Panc1 (cell line): ENCODE measurements around the gene PLCL1. TPM values are rescaled to one million over a fixed set of nuclear protein-coding genes. Genes with fewer than 3 reads are reported as not detected.

Source experiments
- ATAC-seq: fragments of 200-7000 bp; cut with Tn5 transposase; 2 replicates; pipeline ENCODE4 v1.9.1; 2020; ENCODE audit warnings: mild to moderate bottlenecking, moderate library complexity
- BruUV-seq: library from RNA; stranded (reverse); fragments of 400-500 nt; replicated peaks from 2 replicates; lab custom pipeline; 2021; lab: Mats Ljungman, UMichigan
- CTCF ChIA-PET: fragments of 300-600 bp; sonication (Branson Sonifier 250); formaldehyde crosslinking; loops from one replicate; lab custom pipeline; 2022; ENCODE audit warnings: antibody characterized with exemption; lab: Charles Lee
- POLR2A ChIA-PET: fragments of 300-600 bp; sonication (Branson Sonifier 250); formaldehyde crosslinking; loops from one replicate; lab custom pipeline; 2022; ENCODE audit warnings: antibody characterized with exemption; lab: Charles Lee
- DNase-seq: peaks from one replicate; pipeline ENCODE4 v3.0.0-alpha.2; 2010; ENCODE audit warnings: low read depth, low spot score
- H3K27ac ChIP-seq: 2 replicates; pipeline ENCODE4 v1.5.1; 2011; ENCODE audit warnings: mild to moderate bottlenecking, low read length, inconsistent platforms
- H3K27me3 ChIP-seq: fragments of 200-500 bp; sonication (Bioruptor generic); 2 replicates; pipeline ENCODE4 v1.6.0; 2014; ENCODE audit warnings: low read length, inconsistent platforms; ENCODE audit not compliant: control insufficient read depth, insufficient read depth
- H3K36me3 ChIP-seq: fragments of 200-500 bp; sonication (Bioruptor generic); 2 replicates; pipeline ENCODE4 v1.5.1; 2014; ENCODE audit warnings: inconsistent platforms, mild to moderate bottlenecking, low read length, moderate library complexity; ENCODE audit not compliant: control insufficient read depth, insufficient read depth
- H3K4me1 ChIP-seq: 2 replicates; pipeline ENCODE4 v1.5.1; 2011; ENCODE audit warnings: inconsistent platforms, mild to moderate bottlenecking, low read length, moderate library complexity; ENCODE audit not compliant: control insufficient read depth, insufficient read depth
- H3K4me3 ChIP-seq, 2 experiments: 2 replicates each; pipeline ENCODE4 v1.5.1; 2011 to 2012; ENCODE audit warnings: low read depth in 2 of 2, low read length in 2 of 2, mild to moderate bottlenecking in 2 of 2, inconsistent platforms in 1 of 2, moderate library complexity in 1 of 2
- H3K9me3 ChIP-seq: fragments of 200-500 bp; sonication (Bioruptor generic); 2 replicates; pipeline ENCODE4 v1.5.1; 2014; ENCODE audit warnings: low read depth, mild to moderate bottlenecking, inconsistent platforms, low read length, moderate library complexity; ENCODE audit not compliant: control insufficient read depth, insufficient read depth
- POLR2AphosphoS5 ChIP-seq: IDR thresholded peaks from 2 replicates; pipeline ENCODE4 v1.6.1; 2012; ENCODE audit warnings: mild to moderate bottlenecking, low read depth, low read length, moderate library complexity
- SIN3A ChIP-seq: IDR thresholded peaks from 2 replicates; pipeline ENCODE4 v1.6.1; 2012; ENCODE audit warnings: low read depth, mild to moderate bottlenecking, low read length, moderate library complexity, borderline replicate concordance; ENCODE audit not compliant: insufficient read depth
- TCF7L2 ChIP-seq: IDR thresholded peaks from 2 replicates; pipeline ENCODE4 v1.6.1; 2011; ENCODE audit warnings: mild to moderate bottlenecking, low read depth, low read length, inconsistent platforms
- in situ Hi-C: cut with HindIII; loops from 2 replicates; pipeline ENCODE4 v1.10.0; 2016; ENCODE audit warnings: low sequenced_read_pairs, low pct_unique_long_range_greater_than_20kb
- intact Hi-C: fragments of 100-400 bp; cut with micrococcal nuclease; formaldehyde crosslinking; loops from one replicate; pipeline ENCODE4 v1.10.0; 2022; ENCODE audit not compliant: unreplicated experiment
- total RNA-seq: library from RNA; stranded (reverse); gene quantifications from one replicate; pipeline ENCODE4 v1.2.1, GENCODE V29; 2021; ENCODE audit not compliant: unreplicated experiment
- TF ChIP-seq, protein P1 (sequence below): fragments of 450-650 bp; IDR thresholded peaks from 2 replicates; pipeline ENCODE4 v1.5.1; 2017; ENCODE audit warnings: mild to moderate bottlenecking
- TF ChIP-seq, protein P2 (sequence below), 2 experiments: IDR thresholded peaks; 2 replicates each; pipeline ENCODE4 v1.6.1; 2011 to 2012; ENCODE audit warnings: low read depth in 2 of 2, control low read depth in 1 of 2, low read length in 1 of 2, mild to moderate bottlenecking in 1 of 2, moderate library complexity in 1 of 2; ENCODE audit not compliant: insufficient read depth in 1 of 2

Gene PLCL1
- total RNA-seq, 1 experiment from 2014 or later, result not detected

DNA sequence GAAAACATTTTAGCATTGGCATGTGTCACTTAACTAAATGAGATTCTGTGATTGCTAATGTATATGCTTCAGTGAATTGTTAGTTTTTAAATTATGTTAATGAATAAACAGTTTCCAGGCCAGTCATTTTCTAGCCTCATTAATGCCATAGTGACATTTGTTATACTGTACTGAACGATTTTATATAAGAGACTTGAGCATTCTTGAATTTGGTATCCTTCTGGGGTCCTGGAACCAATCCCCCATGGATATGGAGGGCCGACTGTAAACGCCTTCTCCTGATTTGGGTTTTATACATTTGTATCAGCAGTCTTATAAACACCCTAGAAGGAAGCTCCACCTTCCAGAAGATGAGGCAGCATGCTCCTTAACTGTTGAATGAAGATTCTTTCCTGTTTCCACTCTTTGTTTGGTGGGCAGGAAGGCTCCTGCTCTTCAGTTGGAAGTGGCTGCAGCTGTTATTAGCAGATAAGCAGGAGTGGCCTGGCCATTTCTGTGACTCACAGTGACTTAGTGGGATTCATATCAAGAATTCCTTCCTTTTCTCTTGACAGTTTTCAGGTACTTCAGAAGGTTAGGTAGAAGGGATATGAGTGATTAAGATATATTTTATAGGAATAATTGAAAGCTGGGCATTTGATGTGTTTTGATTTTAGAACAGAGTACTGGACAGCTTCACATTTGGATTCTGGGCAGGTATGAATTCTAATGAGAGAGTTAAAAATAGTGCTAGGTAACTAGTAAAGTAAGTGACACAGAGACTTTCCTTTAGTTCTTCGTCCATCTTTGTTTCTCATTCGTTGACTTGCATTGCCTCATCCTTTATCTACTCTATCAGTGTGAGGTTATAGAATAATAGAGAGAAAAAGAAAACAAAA is 124.9 kb downstream of the PLCL1 start:
- intact Hi-C loops, result no loop called here
- ATAC-seq, result no peak
- 0 out of 2 replicates have a peak, but pooled peaks cover 3% of the 10 kb centered on the region for H3K27me3 ChIP-seq
- H3K9me3 ChIP-seq, result no peaks in the 10 kb centered on the region
- POLR2A ChIA-PET, result no interaction called here
- BruUV-seq, result no TSS peak
- CTCF ChIA-PET, result no interaction called here
- in situ Hi-C loops, result no loop called here
- DNase-seq, result no peak
- H3K27ac ChIP-seq, result no peak overlapping the region
- H3K36me3 ChIP-seq, result no peaks in the 10 kb centered on the region
- TF ChIP-seq SIN3A (no peak), TCF7L2 (no peak), POLR2AphosphoS5 (no peak)
- TF ChIP-seq, protein P1, sequence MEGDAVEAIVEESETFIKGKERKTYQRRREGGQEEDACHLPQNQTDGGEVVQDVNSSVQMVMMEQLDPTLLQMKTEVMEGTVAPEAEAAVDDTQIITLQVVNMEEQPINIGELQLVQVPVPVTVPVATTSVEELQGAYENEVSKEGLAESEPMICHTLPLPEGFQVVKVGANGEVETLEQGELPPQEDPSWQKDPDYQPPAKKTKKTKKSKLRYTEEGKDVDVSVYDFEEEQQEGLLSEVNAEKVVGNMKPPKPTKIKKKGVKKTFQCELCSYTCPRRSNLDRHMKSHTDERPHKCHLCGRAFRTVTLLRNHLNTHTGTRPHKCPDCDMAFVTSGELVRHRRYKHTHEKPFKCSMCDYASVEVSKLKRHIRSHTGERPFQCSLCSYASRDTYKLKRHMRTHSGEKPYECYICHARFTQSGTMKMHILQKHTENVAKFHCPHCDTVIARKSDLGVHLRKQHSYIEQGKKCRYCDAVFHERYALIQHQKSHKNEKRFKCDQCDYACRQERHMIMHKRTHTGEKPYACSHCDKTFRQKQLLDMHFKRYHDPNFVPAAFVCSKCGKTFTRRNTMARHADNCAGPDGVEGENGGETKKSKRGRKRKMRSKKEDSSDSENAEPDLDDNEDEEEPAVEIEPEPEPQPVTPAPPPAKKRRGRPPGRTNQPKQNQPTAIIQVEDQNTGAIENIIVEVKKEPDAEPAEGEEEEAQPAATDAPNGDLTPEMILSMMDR, result no peak
- TF ChIP-seq, protein P2, sequence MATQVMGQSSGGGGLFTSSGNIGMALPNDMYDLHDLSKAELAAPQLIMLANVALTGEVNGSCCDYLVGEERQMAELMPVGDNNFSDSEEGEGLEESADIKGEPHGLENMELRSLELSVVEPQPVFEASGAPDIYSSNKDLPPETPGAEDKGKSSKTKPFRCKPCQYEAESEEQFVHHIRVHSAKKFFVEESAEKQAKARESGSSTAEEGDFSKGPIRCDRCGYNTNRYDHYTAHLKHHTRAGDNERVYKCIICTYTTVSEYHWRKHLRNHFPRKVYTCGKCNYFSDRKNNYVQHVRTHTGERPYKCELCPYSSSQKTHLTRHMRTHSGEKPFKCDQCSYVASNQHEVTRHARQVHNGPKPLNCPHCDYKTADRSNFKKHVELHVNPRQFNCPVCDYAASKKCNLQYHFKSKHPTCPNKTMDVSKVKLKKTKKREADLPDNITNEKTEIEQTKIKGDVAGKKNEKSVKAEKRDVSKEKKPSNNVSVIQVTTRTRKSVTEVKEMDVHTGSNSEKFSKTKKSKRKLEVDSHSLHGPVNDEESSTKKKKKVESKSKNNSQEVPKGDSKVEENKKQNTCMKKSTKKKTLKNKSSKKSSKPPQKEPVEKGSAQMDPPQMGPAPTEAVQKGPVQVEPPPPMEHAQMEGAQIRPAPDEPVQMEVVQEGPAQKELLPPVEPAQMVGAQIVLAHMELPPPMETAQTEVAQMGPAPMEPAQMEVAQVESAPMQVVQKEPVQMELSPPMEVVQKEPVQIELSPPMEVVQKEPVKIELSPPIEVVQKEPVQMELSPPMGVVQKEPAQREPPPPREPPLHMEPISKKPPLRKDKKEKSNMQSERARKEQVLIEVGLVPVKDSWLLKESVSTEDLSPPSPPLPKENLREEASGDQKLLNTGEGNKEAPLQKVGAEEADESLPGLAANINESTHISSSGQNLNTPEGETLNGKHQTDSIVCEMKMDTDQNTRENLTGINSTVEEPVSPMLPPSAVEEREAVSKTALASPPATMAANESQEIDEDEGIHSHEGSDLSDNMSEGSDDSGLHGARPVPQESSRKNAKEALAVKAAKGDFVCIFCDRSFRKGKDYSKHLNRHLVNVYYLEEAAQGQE (IDR thresholded peaks at IDR 0.05; ENCODE audit: insufficient read depth in 1 of 2, low read depth in 2 of 2, low read length in 1 of 2), result no peak
- no peak overlapping the region for H3K4me3 ChIP-seq
- H3K4me1 ChIP-seq, result no peaks in the 10 kb centered on the region

DNA sequence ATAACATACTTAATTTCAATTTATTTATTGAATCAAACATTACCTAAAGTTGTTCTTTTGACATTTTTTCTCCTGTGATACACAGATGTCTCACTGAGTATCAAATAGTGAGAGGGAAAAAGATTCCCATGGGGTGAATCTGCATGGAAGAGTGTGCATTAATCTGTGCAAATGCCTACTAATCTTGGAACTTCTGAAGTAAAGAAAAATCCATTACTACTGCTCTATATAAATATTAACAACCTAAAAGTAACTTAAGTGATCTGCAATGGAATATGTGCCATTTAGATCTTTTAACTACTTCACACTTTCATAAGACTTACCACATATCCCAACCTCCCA is 125.5 kb downstream of the PLCL1 start:
- Histone ChIP-seq H3K9me3 (no peaks in the 10 kb centered on the region), H3K4me3 (no peak overlapping the region), H3K36me3 (no peaks in the 10 kb centered on the region), H3K4me1 (no peaks in the 10 kb centered on the region), H3K27ac (no peak overlapping the region), H3K27me3 (0 out of 2 replicates have a peak, but pooled peaks cover 3% of the 10 kb centered on the region)
- intact Hi-C loops, result no loop called here
- in situ Hi-C loops, result no loop called here
- TF ChIP-seq POLR2AphosphoS5 (no peak), TCF7L2 (no peak), SIN3A (no peak)
- TF ChIP-seq, protein P2 (IDR thresholded peaks at IDR 0.05; ENCODE audit: insufficient read depth in 1 of 2, low read depth in 2 of 2, low read length in 1 of 2), result no peak
- TF ChIP-seq, protein P1, result no peak
- ChIA-PET POLR2A (no interaction called here), CTCF (no interaction called here)
- ATAC-seq, result no peak
- no peak for DNase-seq
- BruUV-seq, result no TSS peak
